Daoy (cell line): Measurements from ENCODE around the gene DCST1. TPM values are rescaled to one million over a fixed set of nuclear protein-coding genes. Genes with fewer than 3 reads are reported as not detected.

Source experiments
- DNase-seq: peaks from one replicate; pipeline ENCODE4 v3.0.0-alpha.2; 2015; ENCODE audit warnings: low read depth
- total RNA-seq: library from RNA; depleted of rRNA; stranded (reverse); fragments of >200 nt; shearing (Covaris generic); gene quantifications from 2 replicates; pipeline ENCODE4 v1.2.3, GENCODE V29; 2014

Gene DCST1
- total RNA-seq, 1 experiment from 2014 or later, result not detected

- DNase-seq, result no peak
Observed at GRCh38 chr1:155072531-155073289, 39.1 kb downstream of the DCST1 start.

DNA sequence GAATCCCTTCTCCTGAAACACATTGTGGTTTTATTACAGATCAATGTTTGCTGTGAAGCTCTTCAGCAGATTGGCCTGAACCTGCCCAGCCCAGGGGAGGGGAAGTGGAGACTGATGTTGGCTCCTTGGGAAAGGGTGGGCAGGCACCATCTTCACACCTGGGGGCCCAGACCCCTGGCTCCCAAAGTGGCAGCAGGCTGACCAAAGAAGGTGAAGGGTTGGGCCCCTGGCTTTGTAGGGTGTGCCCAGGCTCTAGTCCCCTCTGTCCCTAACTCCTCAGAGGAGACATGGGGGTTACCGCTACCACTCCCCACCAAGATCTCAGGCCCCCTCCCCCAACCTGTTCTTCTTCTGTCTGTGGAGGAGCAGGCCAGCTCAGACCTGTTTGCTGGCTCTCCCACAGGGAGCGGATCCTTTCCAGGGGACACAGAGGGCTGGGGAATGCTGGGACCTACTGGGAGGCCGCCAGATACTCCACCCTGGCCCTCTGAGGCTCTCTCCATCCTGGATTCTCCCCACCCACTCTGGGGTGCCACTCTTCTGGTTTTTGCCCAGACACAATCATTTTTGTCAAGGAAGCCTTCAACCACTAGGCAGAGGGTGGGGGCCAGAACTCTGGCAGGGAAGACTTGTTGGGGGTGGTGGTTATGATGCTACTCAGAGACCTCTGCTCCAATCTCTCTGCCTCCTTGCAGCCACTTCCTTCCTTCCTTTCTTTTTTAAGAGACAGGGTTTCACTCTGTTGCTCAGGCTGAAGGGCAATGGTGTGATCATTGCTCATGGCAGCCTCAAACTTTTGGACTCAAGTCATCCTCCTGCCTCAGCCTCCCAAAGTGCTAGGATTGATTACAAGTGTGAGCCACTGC, 40.0 kb downstream of the DCST1 start:
- DNase-seq, result no peak

DNA sequence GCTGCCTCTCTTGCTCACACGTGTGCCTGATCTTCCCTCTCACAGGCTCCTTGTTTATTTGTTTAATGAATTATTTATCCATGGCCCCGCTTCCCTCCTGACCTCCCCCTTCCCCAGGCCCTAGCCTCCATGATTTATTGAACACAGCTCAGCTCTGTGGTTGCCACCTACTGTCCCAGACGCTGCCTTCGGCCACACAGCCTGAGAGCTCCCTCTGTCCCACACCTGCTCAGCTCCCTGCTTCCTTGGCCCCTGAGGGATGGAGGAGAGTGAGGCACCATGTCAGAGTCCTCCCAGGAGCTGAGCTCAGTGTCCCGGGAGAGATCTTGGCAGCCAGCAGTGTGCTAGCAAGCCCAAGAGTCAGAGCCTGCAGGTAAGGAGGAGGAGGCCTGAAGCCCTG, 41.9 kb downstream of the DCST1 start:
- no peak for DNase-seq

GRCh38 chr1:155076371-155076770, 42.7 kb downstream of the DCST1 start:
- DNase-seq, result no peak

DNA sequence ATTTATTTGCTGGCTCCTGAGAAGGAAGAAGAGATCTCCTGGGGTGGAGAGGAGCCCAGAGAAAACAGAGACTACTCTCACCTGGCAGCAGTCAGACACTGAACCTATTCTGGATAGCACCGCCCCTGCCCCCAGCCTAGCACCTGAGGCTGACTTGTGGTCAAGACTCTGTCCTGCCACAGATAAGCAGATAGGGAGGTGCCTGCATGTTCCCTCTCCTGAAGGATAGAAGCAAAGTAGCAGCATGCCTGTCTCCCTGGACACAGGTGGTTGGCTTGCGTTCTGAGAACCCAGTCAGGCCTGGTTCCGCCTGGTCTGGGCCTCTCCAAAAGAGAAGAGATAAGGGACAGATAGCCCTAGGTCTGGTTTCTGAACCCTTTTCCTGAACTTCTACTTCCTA, 43.7 kb downstream of the DCST1 start:
- DNase-seq, result no peak

GRCh38 chr1:155077758-155078445, 44.3 kb downstream of the DCST1 start:
- no peak for DNase-seq

GRCh38 chr1:155078469-155079209, 45.0 kb downstream of the DCST1 start, which contains the start of gene EFNA3:
EFNA3 (plus strand) TSS chr1:155078837; CDS start chr1:155078942, 105 bp downstream.
- peak; percentile 78 for DNase-seq

GRCh38 chr1:155079210-155079486, 45.5 kb downstream of the DCST1 start:
- DNase-seq, result no peak

DNA sequence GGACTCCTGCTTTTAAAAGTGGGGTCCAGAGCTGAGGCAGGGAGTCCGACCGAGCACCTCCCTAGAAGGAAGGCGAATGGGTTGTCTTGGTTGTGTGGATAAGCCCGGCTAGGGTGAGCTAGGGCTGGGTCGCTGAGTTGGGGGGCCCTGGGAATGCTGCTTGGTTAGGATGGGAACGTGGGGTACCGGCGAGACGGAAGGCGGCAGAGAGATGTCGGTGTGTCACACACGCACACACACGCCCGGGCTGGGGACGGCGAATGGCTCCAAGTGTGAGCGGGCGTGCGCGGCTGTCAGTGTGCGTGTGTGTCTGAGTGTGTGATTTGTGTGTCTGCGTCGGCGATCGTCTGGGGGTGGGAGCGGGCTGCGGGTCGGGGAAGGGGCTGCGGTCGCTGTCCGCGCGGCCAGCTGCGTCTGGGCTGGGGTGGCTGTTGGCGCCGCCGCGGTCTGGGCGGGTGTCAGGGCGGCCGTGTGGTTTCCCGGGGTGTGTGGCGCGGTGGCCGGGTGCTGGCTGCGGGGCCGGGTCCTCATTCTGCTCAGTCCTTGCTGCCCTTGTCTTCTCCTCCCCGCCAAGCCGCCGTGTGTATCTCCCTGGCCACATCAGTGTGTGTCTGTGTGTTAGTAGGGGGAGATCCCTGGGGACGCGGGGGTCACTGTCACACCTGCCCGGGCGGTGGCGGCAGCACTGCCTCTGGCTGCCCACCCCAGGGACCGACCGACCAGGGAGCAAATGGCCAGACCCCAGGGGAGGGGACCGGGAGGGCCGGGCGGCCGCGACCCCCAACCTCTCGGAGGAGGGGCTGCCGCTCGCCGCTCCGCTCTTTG, 46.1 kb downstream of the DCST1 start:
- peak; percentile 52 for DNase-seq

- DNase-seq, result peak; percentile 54
Observed at GRCh38 chr1:155080312-155081228, 46.9 kb downstream of the DCST1 start.

- DNase-seq, result peak; percentile 49
Observed at GRCh38 chr1:155081472-155082300, 48.1 kb downstream of the DCST1 start.

GRCh38 chr1:155082301-155083051, 48.9 kb downstream of the DCST1 start:
- DNase-seq, result no peak

GRCh38 chr1:155083052-155083541, 49.5 kb downstream of the DCST1 start:
- no peak for DNase-seq

- DNase-seq, result peak; percentile 67
Observed at GRCh38 chr1:155083865-155084721, 50.5 kb downstream of the DCST1 start.

GRCh38 chr1:155084722-155085503, 51.3 kb downstream of the DCST1 start:
- peak; percentile 97 for DNase-seq

DNA sequence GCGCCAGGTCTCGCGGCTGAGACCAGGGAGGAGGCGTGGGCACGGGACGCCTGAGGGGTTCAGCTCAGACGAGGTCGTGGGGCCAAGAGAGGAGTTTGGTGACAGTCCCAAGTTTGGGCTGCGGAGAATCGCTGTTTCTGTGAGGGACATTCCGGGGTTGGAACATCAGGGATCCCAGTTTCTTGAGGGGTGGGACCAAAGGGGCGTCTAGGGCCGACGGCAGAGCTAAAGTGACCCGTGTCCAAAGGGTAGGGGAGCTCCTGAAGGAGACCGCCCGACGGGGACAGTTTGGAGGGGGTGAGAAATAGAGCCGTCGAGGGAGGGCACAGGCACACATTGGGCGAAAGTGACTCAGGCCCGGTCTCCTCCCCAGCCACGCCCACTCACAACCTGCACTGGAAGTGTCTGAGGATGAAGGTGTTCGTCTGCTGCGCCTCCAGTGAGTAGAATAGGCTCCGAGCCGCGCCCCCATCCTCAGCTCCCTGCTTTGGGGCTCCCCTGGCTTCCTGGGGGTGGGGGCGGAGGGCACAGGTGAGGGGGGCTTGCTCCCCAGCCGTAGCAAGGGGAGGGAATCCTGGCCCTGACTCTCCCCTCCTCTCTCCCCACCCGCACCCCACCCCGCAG, 52.0 kb downstream of the DCST1 start:
- DNase-seq, result peak; percentile 81
